Lung microvascular endothelial cell (primary cell): ENCODE measurements around the gene ZNF609. TPM values are rescaled to one million over a fixed set of nuclear protein-coding genes. Genes with fewer than 3 reads are reported as not detected.
A peak's percentile ranks its signal among the peaks of the same experiment; 100 is the strongest.
"Not testable (repeated sequence)": the region's sequence is repeated elsewhere in the genome, so short reads cannot be mapped to it uniquely, and the experiment has no call there.

Experiments used
- DNase-seq, 2 donors: peaks; one replicate each; pipeline versions ENCODE4 v3.0.0 to v3.0.0-alpha.2; 2010; ENCODE audit warnings: low read depth in 2 of 2
- total RNA-seq: library from RNA; depleted of rRNA; stranded (reverse); fragments of >200 nt; gene quantifications from 2 replicates; pipeline ENCODE4 v1.2.1, GENCODE V29; 2014

The ZNF609 gene
- total RNA-seq, 1 donor from 2014 or later: 19.8 TPM

DNA sequence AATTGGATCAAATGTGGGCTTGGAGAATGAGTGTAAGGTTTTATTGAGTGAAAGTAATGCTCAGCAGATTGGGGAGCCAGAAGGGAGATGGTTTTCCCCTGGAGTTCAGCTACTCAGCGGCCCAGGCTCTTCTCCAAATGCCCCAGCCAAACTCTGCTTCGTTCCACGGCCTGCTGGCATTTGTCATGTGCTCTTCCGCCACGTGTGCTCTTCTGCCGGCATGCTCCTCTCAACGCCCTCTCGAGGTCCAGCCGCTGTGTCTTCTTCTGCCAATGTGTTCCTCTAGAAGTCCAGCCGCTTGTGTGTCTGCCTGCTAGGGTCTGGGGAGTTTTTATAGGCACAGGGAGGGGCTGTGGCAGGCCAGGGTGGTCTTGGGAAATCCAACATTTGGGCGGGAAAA is 158.2 kb downstream of the ZNF609 start:
- no peak for DNase-seq

GRCh38 chr15:64619880-64620839 is 159.8 kb downstream of the ZNF609 start:
- DNase-seq: peak; percentile 45 to 49

DNA sequence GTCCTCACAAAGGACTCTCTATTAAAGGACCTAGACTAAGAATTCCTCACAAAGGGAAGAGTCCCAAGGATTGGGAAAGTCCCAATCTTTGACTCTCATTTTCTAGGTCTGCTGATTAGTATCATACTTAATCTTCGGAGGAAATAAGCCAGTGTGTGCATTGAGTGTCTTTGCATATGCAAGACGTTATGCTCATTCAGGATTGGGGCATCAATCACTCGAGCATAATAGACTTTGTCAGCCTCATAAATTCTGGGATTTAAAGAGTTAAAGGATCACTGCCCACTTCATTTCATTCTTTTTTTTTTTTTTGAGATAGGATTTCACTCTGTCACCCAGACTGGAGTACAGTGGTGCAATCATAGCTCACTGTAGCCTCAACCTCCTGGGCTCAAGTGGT is 160.7 kb downstream of the ZNF609 start:
- DNase-seq: no peak

- DNase-seq: no peak
Measured at GRCh38 chr15:64622410-64623260, 162.3 kb downstream of the ZNF609 start.

- DNase-seq: no peak
Measured at GRCh38 chr15:64623347-64623996, 163.1 kb downstream of the ZNF609 start.

- DNase-seq: no peak
Measured at GRCh38 chr15:64624242-64624641, 163.9 kb downstream of the ZNF609 start.

DNA sequence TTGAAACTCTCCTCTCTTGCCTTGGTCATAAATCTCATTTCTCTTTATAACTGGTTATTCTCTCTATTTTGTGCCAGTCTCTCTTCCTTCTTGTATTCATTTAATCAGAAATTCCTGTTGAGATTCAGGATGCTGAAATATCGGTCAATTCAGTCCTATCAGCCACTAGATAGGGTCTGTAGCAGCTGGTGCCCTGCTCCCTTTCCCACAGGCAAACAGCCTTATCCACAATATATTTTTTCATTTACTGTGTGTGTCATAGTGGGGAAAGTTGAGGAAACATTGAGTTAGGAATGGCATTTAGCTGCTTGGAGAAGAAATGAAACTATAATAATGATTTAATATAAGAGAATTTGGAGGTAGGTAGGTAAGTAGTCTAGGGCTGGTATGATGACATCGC is 168.7 kb downstream of the ZNF609 start:
- DNase-seq: no peak

GRCh38 chr15:64630396-64631107 is 170.2 kb downstream of the ZNF609 start:
- DNase-seq: no peak

DNA sequence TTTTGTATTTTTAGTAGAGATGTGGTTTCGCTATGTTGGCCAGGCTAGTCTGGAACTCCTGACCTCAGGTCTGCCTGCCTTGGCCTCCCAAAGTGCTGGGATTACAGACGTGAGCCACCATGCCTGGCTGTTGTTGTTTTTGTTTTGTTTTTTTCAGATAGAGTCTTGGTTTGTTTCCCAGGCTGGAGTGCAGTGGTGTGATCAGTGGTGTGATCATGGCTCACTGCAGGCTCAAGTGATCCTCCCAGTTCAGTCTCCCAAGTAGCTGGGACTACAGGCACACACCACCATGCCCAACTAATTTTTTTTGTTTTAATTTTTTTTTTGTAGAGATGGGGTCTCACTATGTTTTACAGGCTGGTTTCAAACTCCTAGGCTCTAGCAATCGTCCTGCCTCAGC is 172.3 kb downstream of the ZNF609 start:
- DNase-seq: not testable (repeated sequence)

- DNase-seq: no peak
Measured at GRCh38 chr15:64633332-64633731, 173.0 kb downstream of the ZNF609 start.

GRCh38 chr15:64634027-64634426 is 173.6 kb downstream of the ZNF609 start:
- peak; percentile 11 to 23 for DNase-seq

- peak; percentile 74 to 94 for DNase-seq
Measured at GRCh38 chr15:64634576-64635498, 174.5 kb downstream of the ZNF609 start.

GRCh38 chr15:64635499-64636495 is 175.4 kb downstream of the ZNF609 start:
- peak; percentile 49 to 73 for DNase-seq

DNA sequence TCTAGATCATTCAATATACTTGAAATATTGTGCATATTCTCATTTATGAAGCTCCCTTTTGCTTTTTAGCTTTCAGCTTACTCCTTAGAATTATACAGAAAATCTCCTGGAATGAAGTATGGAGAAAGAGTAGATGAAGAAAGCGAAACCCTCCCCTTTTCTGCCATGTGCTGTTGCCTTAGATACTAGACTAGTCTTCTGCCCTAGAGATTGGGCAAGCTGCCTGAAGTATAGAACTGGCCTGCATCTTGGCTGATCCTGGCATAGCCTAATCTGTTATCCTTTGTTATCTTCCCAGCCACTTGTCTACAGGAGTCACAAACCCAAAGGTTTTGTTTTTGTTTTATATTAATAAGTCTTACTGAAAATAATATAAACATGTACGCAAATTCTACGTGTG is 176.2 kb downstream of the ZNF609 start:
- no peak for DNase-seq

GRCh38 chr15:64637412-64637811 is 177.0 kb downstream of the ZNF609 start:
- no peak for DNase-seq

DNA sequence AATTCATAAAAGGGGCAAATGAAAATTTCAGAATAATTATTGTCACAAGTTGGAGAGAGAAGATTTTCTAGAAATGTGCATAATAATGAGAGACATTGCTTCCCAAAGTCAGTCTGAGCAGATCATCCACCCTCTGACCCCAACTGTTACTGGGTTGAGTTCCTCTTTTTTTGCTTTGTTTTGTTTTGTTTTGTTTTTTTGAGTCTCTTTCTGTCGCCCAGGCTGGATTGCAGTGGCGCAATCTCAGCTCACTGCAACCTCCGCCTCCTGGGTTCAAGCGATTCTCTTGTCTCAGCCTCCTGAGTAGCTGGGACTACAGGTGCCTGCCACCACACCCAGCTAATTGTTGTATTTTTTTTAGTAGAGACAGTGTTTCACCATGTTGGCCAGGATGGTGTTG is 179.4 kb downstream of the ZNF609 start:
- not testable (repeated sequence) for DNase-seq

DNA sequence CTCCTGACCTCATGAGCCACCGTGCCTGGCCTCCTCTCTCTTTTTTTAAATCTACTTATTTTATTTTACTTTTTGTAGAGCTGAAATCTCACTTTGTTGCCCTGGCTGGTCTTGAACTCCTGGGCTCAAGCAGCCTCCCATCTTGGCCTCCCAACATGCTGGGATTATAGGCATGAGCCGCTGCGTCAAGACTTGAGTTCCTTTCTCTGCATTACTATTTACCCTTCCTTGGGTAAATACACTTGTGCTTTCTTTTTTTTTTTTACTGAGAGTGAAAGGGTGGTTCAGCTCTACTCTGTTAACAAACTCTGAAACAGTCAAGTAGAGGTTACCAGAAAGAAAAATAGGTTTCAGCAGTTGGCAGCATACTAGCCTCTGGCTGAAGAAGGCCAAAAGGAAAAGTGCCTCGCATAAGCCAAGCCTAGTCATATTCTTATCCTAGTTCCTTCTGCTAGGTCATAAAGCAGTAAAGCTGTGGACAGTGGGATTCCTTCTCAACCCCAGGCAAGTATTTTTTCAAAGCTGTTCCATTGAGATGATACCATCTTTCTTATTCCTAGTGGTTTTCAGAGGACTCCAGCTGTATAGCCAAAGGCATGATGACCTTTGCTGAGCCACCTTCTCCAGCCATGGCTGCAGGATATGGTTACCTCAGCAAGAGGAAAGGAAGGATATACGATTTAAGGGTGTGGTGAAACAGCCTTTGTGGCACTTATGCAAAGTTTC is 179.9 kb downstream of the ZNF609 start:
- peak in 1 of 2 donors; percentile 29 for DNase-seq

DNA sequence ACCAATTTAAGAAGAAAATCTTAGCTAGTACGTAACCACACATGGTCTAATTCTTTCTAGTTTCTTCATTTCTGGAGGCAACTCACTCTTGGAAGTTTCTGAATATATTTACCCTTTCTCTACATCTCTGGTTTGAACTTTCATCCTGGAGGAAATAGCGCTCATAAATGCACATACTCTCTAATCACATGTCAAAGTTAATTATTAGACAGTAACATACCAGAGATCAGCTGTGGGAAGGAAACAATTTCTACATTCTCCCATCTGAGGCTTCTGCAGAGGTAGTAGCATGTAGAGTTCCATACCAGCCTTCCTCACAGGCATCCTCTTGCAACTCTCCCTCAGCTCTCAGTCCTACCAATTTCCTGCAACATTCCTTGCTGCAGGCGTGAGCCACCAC is 182.5 kb downstream of the ZNF609 start:
- no peak for DNase-seq
